Osteoblast (primary cell): ENCODE results near the gene GRPR. TPM values are rescaled to one million over a fixed set of nuclear protein-coding genes. Genes with fewer than 3 reads are reported as not detected.

ENCODE experiments used
- DNase-seq: peaks from one replicate; pipeline ENCODE4 v3.0.0; 2011; ENCODE audit warnings: low spot score, mixed read lengths; ENCODE audit not compliant: insufficient read length; ENCODE audit errors: missing footprints
- H2AFZ ChIP-seq: 2 replicates; pipeline ENCODE4 v1.6.0; 2011; ENCODE audit warnings: mild to moderate bottlenecking, low read length
- H3K27ac ChIP-seq: 2 replicates; pipeline ENCODE4 v1.5.1; 2011; ENCODE audit warnings: mild to moderate bottlenecking, low read depth, low read length, moderate library complexity
- H3K27me3 ChIP-seq: 2 replicates; pipeline ENCODE4 v1.6.0; 2012; ENCODE audit warnings: mild to moderate bottlenecking, control low read depth, inconsistent platforms, low read length, moderate library complexity; ENCODE audit not compliant: insufficient read depth
- H3K36me3 ChIP-seq: 2 replicates; pipeline ENCODE4 v1.5.1; 2011; ENCODE audit warnings: mild to moderate bottlenecking, low read length, control low read depth, moderate library complexity; ENCODE audit not compliant: insufficient read depth
- H3K4me1 ChIP-seq: 2 replicates; pipeline ENCODE4 v1.5.1; 2011; ENCODE audit warnings: mild to moderate bottlenecking, low read length, control low read depth, moderate library complexity; ENCODE audit not compliant: insufficient read depth
- H3K4me2 ChIP-seq: 2 replicates; pipeline ENCODE4 v1.6.0; 2011; ENCODE audit warnings: mild to moderate bottlenecking, low read length; ENCODE audit not compliant: insufficient read depth
- H3K4me3 ChIP-seq: fragments of 200-600 bp; sonication (generic); 3 replicates; pipeline ENCODE4 v1.5.1; 2012; ENCODE audit warnings: mild to moderate bottlenecking, low read length, inconsistent platforms; ENCODE audit not compliant: insufficient read depth
- H3K79me2 ChIP-seq: 2 replicates; pipeline ENCODE4 v1.6.0; 2012; ENCODE audit warnings: mild to moderate bottlenecking, low read length, control low read depth, inconsistent platforms; ENCODE audit not compliant: insufficient read depth
- H3K9me3 ChIP-seq: 2 replicates; pipeline ENCODE4 v1.5.1; 2011; ENCODE audit warnings: low read depth, low read length, control low read depth
- H4K20me1 ChIP-seq: 2 replicates; pipeline ENCODE4 v1.6.0; 2012; ENCODE audit warnings: mild to moderate bottlenecking, low read length, control low read depth; ENCODE audit not compliant: insufficient read depth
- total RNA-seq: library from RNA; depleted of rRNA; stranded (reverse); fragments of >200 nt; gene quantifications from 2 replicates; pipeline ENCODE4 v1.2.3, GENCODE V29; 2012
- TF ChIP-seq, protein P1 (sequence below): IDR thresholded peaks from 2 replicates; pipeline ENCODE4 v1.5.1; 2011; ENCODE audit warnings: mild to moderate bottlenecking, low read depth, low read length, moderate library complexity; ENCODE audit errors: extremely low read depth

The GRPR gene
- total RNA-seq, 1 donor: not detected

DNA sequence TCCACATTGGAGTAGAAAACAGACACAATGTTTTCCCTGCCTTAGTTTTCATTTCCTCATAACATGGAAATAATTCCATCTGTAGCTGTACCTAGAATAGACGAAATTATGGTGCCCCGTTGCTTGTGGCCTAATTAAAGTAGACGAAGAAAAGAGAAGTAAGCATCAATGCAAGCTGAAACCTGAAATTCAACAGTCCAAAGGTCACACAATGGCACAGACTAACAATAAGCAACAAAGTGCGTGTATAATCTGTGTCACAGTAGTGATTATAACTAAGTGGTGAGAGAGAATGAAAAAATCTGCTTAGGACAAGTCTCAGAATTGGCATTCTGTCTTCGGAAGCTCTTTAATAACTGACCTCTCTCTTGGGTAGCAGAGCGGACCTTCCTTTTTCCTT lies 68.2 kb downstream of the GRPR start:
- TF ChIP-seq, protein P1, sequence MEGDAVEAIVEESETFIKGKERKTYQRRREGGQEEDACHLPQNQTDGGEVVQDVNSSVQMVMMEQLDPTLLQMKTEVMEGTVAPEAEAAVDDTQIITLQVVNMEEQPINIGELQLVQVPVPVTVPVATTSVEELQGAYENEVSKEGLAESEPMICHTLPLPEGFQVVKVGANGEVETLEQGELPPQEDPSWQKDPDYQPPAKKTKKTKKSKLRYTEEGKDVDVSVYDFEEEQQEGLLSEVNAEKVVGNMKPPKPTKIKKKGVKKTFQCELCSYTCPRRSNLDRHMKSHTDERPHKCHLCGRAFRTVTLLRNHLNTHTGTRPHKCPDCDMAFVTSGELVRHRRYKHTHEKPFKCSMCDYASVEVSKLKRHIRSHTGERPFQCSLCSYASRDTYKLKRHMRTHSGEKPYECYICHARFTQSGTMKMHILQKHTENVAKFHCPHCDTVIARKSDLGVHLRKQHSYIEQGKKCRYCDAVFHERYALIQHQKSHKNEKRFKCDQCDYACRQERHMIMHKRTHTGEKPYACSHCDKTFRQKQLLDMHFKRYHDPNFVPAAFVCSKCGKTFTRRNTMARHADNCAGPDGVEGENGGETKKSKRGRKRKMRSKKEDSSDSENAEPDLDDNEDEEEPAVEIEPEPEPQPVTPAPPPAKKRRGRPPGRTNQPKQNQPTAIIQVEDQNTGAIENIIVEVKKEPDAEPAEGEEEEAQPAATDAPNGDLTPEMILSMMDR: no peak
- H2AFZ ChIP-seq: no peak overlapping the region
- no peaks in the 10 kb centered on the region for H3K79me2 ChIP-seq
- no peaks in the 10 kb centered on the region for H4K20me1 ChIP-seq
- DNase-seq: no peak
- H3K4me2 ChIP-seq: no peak overlapping the region
- no peak overlapping the region for H3K4me3 ChIP-seq
- H3K27ac ChIP-seq: no peak overlapping the region
- peaks cover 13% of the 10 kb centered on the region for H3K4me1 ChIP-seq
- H3K9me3 ChIP-seq: no peaks in the 10 kb centered on the region
- no peaks in the 10 kb centered on the region for H3K27me3 ChIP-seq
- no peaks in the 10 kb centered on the region for H3K36me3 ChIP-seq

DNA sequence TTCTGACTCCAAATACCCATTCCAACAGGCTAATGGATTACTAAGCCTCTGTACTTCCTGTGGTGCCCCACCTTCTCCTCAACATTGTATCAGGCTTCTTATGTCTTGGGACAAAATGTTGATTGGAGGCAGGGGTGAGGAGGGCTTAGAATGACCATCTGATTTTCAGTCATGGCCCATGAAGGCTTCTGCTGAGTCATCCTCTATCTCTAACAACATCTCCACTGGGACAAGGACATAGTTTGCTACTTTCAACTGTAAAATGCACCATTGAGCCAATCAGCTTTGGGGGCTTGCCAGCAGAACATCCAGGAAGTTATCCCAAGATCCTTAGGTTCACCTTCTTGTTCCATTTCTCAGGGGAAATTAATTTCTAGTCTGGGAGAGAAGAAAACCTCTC lies 73.5 kb downstream of the GRPR start:
- Histone ChIP-seq H3K27me3 (peaks cover 2% of the 10 kb centered on the region), H3K9me3 (no peaks in the 10 kb centered on the region), H3K79me2 (no peaks in the 10 kb centered on the region), H3K4me3 (no peak overlapping the region), H2AFZ (no peak overlapping the region), H3K36me3 (no peaks in the 10 kb centered on the region), H3K4me1 (no peaks in the 10 kb centered on the region), H3K4me2 (no peak overlapping the region), H4K20me1 (no peaks in the 10 kb centered on the region), H3K27ac (no peak overlapping the region)
- TF ChIP-seq, protein P1: no peak
- DNase-seq: no peak

DNA sequence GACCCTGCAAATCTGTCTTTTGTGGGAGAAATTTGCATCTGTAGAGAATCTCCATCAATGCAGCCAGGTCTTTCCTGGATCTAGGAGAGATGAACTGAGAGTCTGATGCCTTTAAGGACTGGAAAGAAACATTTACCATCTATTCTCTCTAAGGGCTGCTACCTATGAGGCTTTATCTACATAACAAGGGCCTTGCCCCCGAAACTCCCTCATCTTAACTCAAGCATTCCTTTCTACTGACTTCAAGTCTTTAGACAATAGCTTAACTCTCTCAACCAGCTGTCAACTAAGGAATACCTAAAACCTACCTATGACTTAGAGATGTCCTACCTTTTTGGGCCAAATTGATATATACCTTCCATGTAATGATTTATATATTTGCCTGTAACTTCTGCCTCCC lies 76.0 kb downstream of the GRPR start:
- H3K36me3 ChIP-seq: no peaks in the 10 kb centered on the region
- H3K9me3 ChIP-seq: no peaks in the 10 kb centered on the region
- peaks cover 2% of the 10 kb centered on the region for H3K27me3 ChIP-seq
- DNase-seq: no peak
- H3K4me2 ChIP-seq: no peak overlapping the region
- H3K79me2 ChIP-seq: no peaks in the 10 kb centered on the region
- H3K27ac ChIP-seq: no peak overlapping the region
- no peaks in the 10 kb centered on the region for H4K20me1 ChIP-seq
- H3K4me1 ChIP-seq: no peaks in the 10 kb centered on the region
- no peak overlapping the region for H3K4me3 ChIP-seq
- no peak overlapping the region for H2AFZ ChIP-seq
- TF ChIP-seq, protein P1: no peak

DNA sequence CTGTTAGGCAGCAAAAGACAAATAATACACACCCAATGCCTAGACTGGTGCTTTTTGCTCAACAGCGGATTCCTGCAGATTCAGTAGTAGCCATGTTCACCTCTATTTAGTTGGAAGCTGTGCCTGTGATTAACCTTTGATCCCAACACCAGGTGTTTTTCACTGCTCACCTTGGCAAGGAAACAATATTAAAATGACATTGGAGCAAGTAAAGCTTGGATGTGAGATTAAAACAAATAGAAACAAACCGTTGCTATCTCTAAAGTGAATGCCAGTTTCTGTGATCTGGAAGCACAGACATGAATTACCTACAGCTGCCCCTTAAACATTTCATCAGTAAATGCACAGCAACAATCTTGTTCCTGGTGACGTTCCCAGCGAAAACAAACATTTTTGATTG lies 79.6 kb downstream of the GRPR start:
- Histone ChIP-seq H3K27me3 (peaks cover 7% of the 10 kb centered on the region), H2AFZ (no peak overlapping the region), H3K9me3 (no peaks in the 10 kb centered on the region), H3K4me1 (no peaks in the 10 kb centered on the region), H3K4me2 (no peak overlapping the region), H3K4me3 (no peak overlapping the region), H3K79me2 (no peaks in the 10 kb centered on the region), H3K36me3 (no peaks in the 10 kb centered on the region), H3K27ac (no peak overlapping the region), H4K20me1 (no peaks in the 10 kb centered on the region)
- TF ChIP-seq, protein P1: no peak
- DNase-seq: no peak

Other genes starting within 250 kb of the GRPR start
- not detected in 2 replicates for gene MAGEB17, start 43.9 kb downstream of the GRPR start, total RNA-seq